Measurements from ENCODE around the gene SLIT2.

SLIT2 gene

DNA sequence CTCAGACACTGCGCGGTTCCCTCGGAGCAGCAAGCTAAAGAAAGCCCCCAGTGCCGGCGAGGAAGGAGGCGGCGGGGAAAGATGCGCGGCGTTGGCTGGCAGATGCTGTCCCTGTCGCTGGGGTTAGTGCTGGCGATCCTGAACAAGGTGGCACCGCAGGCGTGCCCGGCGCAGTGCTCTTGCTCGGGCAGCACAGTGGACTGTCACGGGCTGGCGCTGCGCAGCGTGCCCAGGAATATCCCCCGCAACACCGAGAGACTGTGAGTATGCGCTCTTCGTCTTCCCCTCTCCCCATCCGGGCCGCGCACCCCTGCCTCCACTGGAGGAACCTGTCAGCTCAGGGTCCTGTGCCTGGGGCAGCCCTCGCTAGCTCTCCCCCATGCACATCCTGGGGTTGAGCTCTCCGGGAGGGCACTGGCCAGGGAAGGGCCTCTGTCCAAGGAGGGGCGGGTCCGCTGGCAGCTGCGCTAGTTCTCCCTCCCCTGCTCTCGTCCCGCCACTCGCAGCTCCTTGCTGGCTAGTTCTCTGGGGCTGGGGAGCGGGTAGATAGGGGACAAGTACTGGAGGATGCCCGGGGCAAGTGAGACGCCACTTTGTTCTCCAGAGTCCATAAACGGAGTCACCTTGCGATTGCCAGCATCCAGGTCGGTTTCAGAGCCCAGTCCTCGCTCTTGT, 2.2 kb downstream of the SLIT2 start:
- H3K4me2 ChIP-seq (ENCODE audit: low read length) = peak overlapping the region; percentile 79
- H3K36me3 ChIP-seq (ENCODE audit: insufficient read depth, low read length) = no peaks in the 10 kb centered on the region
- peak overlapping the region; percentile 82 for H3K4me3 ChIP-seq (ENCODE audit: low read length)
- H3K27me3 ChIP-seq (ENCODE audit: control insufficient read depth, insufficient read depth, low read length) = no peaks in the 10 kb centered on the region
- peaks cover 51% of the 10 kb centered on the region for H3K4me1 ChIP-seq (ENCODE audit: control insufficient read depth, insufficient read depth, low read length)
- H3K9me3 ChIP-seq (replicated peaks; ENCODE audit: low read length) = no peaks in the 10 kb centered on the region
- peak overlapping the region; percentile 81 for H3K9ac ChIP-seq (ENCODE audit: low read depth, low read length)

DNA sequence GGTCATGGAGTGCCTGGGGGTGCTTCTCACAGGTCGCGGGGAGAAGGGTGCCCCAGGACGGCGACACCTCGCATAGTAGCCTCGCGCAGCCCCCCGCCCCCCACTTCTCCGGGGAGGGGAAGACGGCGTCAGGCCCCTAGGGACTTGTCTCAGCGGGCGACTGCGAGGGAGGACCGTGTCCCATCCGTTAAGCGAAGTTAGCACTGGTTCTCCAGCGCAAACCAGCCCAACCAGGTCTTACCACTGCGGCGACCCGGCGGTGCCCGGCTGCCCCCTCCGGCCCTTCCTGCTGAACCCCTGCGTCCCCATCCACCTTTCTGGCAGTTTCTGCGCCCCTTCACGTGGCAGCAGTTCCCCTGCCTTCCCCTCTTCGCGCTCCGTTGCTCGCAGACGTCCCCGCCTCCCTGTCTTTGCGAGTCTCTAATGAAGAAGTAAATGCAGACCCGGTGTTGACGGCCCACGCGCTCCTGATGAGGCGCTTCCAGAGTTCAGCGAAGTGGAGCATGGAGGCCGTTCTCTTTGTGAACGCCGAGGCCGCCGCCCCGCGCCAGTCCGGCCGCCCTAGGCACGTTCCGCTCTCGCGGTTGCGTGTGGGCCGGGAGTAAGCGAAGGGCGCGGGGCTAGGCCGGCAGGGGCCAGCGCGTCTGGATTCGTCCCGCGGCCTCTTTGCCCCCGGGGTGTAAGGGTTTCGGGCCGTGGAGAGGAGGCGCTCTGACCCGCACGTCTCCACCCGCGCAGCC, 3.0 kb downstream of the SLIT2 start:
- Histone ChIP-seq H3K4me1 (ENCODE audit: control insufficient read depth, insufficient read depth, low read length) (peaks cover 51% of the 10 kb centered on the region), H3K4me2 (ENCODE audit: low read length) (peak overlapping the region; percentile 79), H3K27me3 (ENCODE audit: control insufficient read depth, insufficient read depth, low read length) (no peaks in the 10 kb centered on the region), H3K9me3 (replicated peaks; ENCODE audit: low read length) (no peaks in the 10 kb centered on the region), H3K9ac (ENCODE audit: low read depth, low read length) (peak overlapping the region; percentile 81), H3K36me3 (ENCODE audit: insufficient read depth, low read length) (no peaks in the 10 kb centered on the region), H3K4me3 (ENCODE audit: low read length) (peak overlapping the region; percentile 82)

DNA sequence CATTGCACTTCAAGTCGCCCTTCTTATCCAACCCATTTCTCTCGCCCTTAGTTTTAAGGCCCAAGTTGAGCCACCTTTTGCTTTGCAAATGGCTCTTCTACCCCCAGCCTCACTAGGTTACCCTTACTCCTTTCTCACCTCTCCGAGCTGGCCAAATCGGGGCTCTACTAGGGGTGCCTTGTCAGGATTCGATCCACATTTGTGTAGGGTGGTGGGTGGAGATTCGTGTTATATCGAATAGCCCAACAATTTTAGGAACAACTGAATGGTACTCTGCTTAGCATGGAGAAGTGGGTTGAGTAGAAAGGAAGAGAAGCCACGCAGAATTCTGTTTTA, 3.5 kb downstream of the SLIT2 start:
- H3K4me1 ChIP-seq (ENCODE audit: control insufficient read depth, insufficient read depth, low read length) = peaks cover 51% of the 10 kb centered on the region
- peak overlapping the region; percentile 79 for H3K4me2 ChIP-seq (ENCODE audit: low read length)
- no peaks in the 10 kb centered on the region for H3K36me3 ChIP-seq (ENCODE audit: insufficient read depth, low read length)
- H3K4me3 ChIP-seq (ENCODE audit: low read length) = peak overlapping the region; percentile 82
- H3K9ac ChIP-seq (ENCODE audit: low read depth, low read length) = peak overlapping the region; percentile 81
- no peaks in the 10 kb centered on the region for H3K27me3 ChIP-seq (ENCODE audit: control insufficient read depth, insufficient read depth, low read length)
- no peaks in the 10 kb centered on the region for H3K9me3 ChIP-seq (replicated peaks; ENCODE audit: low read length)

DNA sequence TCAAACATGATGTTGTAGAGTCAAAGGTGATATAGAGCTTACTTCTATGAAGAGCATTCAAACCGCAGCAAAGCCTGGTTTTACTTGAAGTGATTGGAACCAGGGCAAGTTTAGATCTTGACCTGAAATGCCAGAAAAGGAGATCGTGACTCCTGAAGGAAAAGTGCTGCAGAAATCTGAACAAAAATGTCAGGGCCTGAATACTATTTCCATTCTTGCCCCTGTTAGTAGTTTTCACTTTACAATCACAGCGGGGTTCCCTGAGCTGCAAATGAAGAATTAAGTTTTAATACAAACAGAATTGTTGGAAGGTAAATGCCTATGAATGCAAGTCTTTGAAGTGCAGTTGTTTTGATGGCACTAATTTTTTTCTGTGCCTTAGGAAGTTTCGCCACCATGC, 4.1 kb downstream of the SLIT2 start:
- no peaks in the 10 kb centered on the region for H3K27me3 ChIP-seq (ENCODE audit: control insufficient read depth, insufficient read depth, low read length)
- peak overlapping the region; percentile 82 for H3K4me3 ChIP-seq (ENCODE audit: low read length)
- H3K4me1 ChIP-seq (ENCODE audit: control insufficient read depth, insufficient read depth, low read length) = peaks cover 51% of the 10 kb centered on the region
- peak overlapping the region; percentile 79 for H3K4me2 ChIP-seq (ENCODE audit: low read length)
- no peaks in the 10 kb centered on the region for H3K9me3 ChIP-seq (replicated peaks; ENCODE audit: low read length)
- H3K36me3 ChIP-seq (ENCODE audit: insufficient read depth, low read length) = no peaks in the 10 kb centered on the region
- H3K9ac ChIP-seq (ENCODE audit: low read depth, low read length) = peak overlapping the region; percentile 17

DNA sequence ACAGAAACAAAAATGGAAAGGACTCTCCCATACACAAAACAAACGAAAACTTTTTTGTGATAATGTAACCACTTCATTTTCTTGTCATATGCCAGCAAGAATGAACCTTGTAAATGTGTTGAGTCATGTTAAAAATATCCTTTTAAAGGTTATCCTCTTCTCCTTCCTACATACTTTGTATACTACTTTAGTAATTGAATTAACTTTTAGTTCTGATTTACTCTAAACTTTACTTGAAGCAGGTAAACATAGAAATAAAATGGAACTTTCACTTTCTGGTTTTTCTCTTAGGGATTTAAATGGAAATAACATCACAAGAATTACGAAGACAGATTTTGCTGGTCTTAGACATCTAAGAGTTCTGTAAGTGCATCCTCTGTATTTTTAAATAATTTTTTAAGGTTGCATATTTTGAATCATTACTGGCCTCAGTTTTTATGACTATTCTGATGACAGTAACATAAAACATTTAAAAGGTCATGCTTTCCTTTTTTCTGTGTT, 4.7 kb downstream of the SLIT2 start:
- Histone ChIP-seq H3K9me3 (replicated peaks; ENCODE audit: low read length) (no peaks in the 10 kb centered on the region), H3K36me3 (ENCODE audit: insufficient read depth, low read length) (no peaks in the 10 kb centered on the region), H3K27me3 (ENCODE audit: control insufficient read depth, insufficient read depth, low read length) (no peaks in the 10 kb centered on the region), H3K4me2 (ENCODE audit: low read length) (peak overlapping the region; percentile 79), H3K4me1 (ENCODE audit: control insufficient read depth, insufficient read depth, low read length) (peaks cover 45% of the 10 kb centered on the region), H3K9ac (ENCODE audit: low read depth, low read length) (peak overlapping the region; percentile 17), H3K4me3 (ENCODE audit: low read length) (peak overlapping the region; percentile 82)

DNA sequence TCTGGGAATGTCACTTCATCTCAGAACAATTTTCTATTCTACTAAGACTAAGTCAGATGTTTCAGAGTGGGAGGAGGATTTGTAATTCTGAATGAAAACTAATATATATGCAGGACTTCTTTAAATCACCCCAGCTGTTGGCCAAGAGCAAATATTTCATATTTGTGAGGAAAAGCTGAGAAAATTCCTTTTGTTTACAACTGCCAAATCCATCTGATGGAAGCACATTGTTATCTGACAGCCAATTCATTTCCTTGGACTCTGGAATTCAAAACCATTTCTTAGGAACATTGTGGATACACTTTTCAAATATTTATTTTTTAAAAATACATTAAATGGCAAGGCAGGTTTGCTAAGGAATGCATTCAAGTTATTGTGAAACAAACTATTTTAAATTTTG, 8.0 kb downstream of the SLIT2 start:
- Histone ChIP-seq H3K4me1 (ENCODE audit: control insufficient read depth, insufficient read depth, low read length) (peaks cover 30% of the 10 kb centered on the region), H3K4me3 (ENCODE audit: low read length) (no peak overlapping the region), H3K36me3 (ENCODE audit: insufficient read depth, low read length) (peaks cover 5% of the 10 kb centered on the region), H3K9me3 (replicated peaks; ENCODE audit: low read length) (no peaks in the 10 kb centered on the region), H3K27me3 (ENCODE audit: control insufficient read depth, insufficient read depth, low read length) (no peaks in the 10 kb centered on the region), H3K4me2 (ENCODE audit: low read length) (no peak overlapping the region), H3K9ac (ENCODE audit: low read depth, low read length) (no peak overlapping the region)

DNA sequence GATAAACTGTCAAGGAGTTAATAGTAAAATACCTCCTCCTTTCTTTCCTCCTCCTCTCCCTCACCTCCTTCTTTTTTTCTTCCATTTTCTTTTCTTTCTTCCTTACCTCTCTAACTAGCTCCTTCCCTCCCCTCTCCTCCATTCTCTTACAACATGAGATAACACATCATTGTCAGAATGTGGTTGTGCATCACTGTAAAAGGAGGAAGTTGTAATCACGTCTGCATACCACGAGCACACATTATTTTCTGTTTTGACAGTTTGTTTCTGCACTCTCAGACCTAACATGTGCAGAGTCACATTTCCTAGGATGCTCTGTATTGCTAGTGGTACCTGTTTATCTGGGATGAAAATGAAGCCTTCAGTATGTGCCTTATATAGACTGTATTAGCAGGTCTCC, 9.1 kb downstream of the SLIT2 start:
- Histone ChIP-seq H3K4me2 (ENCODE audit: low read length) (no peak overlapping the region), H3K4me3 (ENCODE audit: low read length) (no peak overlapping the region), H3K9ac (ENCODE audit: low read depth, low read length) (no peak overlapping the region), H3K9me3 (replicated peaks; ENCODE audit: low read length) (no peaks in the 10 kb centered on the region), H3K27me3 (ENCODE audit: control insufficient read depth, insufficient read depth, low read length) (no peaks in the 10 kb centered on the region), H3K36me3 (ENCODE audit: insufficient read depth, low read length) (peaks cover 7% of the 10 kb centered on the region), H3K4me1 (ENCODE audit: control insufficient read depth, insufficient read depth, low read length) (peaks cover 19% of the 10 kb centered on the region)

DNA sequence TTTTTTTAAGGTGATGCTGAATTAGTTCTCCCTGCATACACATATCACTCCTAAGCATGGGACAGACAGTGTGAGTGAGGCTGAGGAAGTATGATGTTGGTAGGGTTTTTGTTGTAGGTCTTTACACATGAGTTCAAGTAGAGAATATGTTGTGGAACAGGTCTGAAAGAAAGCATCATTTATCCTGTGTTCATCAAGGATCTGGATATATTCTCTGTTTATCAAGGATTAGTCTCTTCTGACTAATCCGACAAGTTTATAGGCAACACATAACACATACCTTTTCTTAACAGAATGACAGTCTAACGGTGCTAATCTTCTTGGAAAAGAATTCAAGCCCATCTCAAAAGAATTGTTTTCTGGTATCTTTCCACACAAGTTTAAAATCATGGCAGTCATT, 10.5 kb downstream of the SLIT2 start:
- Histone ChIP-seq H3K4me1 (ENCODE audit: control insufficient read depth, insufficient read depth, low read length) (peaks cover 10% of the 10 kb centered on the region), H3K9me3 (replicated peaks; ENCODE audit: low read length) (no peaks in the 10 kb centered on the region), H3K27me3 (ENCODE audit: control insufficient read depth, insufficient read depth, low read length) (no peaks in the 10 kb centered on the region), H3K4me3 (ENCODE audit: low read length) (no peak overlapping the region), H3K4me2 (ENCODE audit: low read length) (no peak overlapping the region), H3K36me3 (ENCODE audit: insufficient read depth, low read length) (peaks cover 12% of the 10 kb centered on the region), H3K9ac (ENCODE audit: low read depth, low read length) (no peak overlapping the region)

DNA sequence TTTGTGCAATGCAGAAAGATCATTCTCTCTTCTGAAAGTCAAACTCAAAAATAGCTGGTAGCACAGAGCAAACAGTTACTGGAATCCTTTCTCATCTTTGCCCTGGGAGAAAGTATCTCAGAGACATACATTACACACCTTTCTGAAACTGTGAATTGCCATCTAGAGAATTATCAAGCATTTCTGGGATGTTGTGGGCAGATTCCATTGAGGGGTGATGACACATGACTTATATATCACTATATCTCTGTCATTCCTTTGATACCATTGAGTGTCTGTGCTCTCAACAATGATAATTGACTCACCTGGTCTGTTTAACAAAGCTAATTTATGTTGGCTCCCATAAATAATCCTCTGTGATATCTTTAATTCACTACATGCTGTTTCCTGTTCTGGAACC, 13.0 kb downstream of the SLIT2 start:
- H3K36me3 ChIP-seq (ENCODE audit: insufficient read depth, low read length) = peaks cover 18% of the 10 kb centered on the region
- no peaks in the 10 kb centered on the region for H3K4me1 ChIP-seq (ENCODE audit: control insufficient read depth, insufficient read depth, low read length)
- H3K4me3 ChIP-seq (ENCODE audit: low read length) = no peak overlapping the region
- no peak overlapping the region for H3K4me2 ChIP-seq (ENCODE audit: low read length)
- no peaks in the 10 kb centered on the region for H3K27me3 ChIP-seq (ENCODE audit: control insufficient read depth, insufficient read depth, low read length)
- H3K9ac ChIP-seq (ENCODE audit: low read depth, low read length) = no peak overlapping the region
- H3K9me3 ChIP-seq (replicated peaks; ENCODE audit: low read length) = no peaks in the 10 kb centered on the region

DNA sequence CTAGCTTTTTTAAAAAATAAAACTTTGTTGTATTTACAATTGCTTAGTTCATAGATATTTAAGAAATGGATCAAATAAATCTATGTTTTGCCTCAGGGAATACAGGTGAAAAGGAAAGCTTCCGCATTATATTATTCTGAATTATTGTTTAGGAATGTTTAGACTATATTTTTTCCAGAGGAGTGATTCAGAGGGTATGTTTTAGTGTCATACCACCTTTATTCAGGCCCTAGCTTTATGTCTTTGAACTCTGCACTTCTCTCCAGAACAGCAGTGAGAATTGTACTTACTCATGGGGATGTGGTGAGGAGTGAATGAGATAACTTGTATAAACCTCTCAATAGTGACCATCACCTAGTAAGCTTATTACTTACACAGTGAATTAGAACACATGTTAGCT, 14.0 kb downstream of the SLIT2 start:
- peaks cover 18% of the 10 kb centered on the region for H3K36me3 ChIP-seq (ENCODE audit: insufficient read depth, low read length)
- no peak overlapping the region for H3K9ac ChIP-seq (ENCODE audit: low read depth, low read length)
- H3K27me3 ChIP-seq (ENCODE audit: control insufficient read depth, insufficient read depth, low read length) = no peaks in the 10 kb centered on the region
- H3K4me3 ChIP-seq (ENCODE audit: low read length) = no peak overlapping the region
- no peaks in the 10 kb centered on the region for H3K9me3 ChIP-seq (replicated peaks; ENCODE audit: low read length)
- H3K4me1 ChIP-seq (ENCODE audit: control insufficient read depth, insufficient read depth, low read length) = no peaks in the 10 kb centered on the region
- no peak overlapping the region for H3K4me2 ChIP-seq (ENCODE audit: low read length)

DNA sequence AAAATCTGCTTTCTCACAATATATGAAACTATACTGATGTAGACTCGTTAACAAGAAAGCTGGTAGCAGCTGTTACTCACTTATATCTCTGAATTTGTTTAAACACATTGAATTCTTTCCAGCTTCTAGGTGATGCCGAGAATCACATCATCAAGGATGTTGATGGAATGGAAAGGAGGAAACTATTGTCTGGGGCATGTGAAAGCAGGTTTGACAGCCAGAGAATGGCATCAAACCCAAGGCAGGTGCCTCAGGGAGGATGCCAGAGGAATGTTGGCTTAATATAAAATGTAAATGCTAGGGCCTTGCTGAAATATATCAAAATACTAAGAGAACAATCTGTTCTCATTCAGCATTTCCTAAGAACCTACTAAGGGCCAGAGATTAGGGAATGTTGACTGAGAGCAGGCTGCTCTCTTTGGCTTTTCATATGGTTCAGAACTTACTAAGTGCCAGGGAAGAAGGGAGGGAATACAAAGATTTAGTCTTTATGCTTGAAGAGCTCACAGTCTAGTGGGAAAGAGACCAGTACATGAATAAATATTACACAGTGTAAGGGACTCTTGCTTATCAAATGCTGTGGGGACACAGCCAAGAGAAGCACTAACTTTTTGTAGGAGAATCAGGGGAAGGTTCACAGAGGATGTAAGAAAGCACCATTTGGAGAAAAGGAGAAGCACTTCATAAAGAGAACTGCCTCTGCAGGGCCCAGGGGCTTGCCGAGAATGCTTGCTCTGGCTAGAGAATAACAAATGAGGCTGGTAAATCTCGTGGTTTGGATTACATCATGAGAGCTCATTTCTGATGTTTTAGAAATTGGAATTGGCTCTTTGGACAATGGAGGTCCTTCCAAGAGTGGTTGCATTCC, 14.7 kb downstream of the SLIT2 start:
- H3K9me3 ChIP-seq (replicated peaks; ENCODE audit: low read length) = no peaks in the 10 kb centered on the region
- no peak overlapping the region for H3K4me2 ChIP-seq (ENCODE audit: low read length)
- no peaks in the 10 kb centered on the region for H3K4me1 ChIP-seq (ENCODE audit: control insufficient read depth, insufficient read depth, low read length)
- no peaks in the 10 kb centered on the region for H3K27me3 ChIP-seq (ENCODE audit: control insufficient read depth, insufficient read depth, low read length)
- no peak overlapping the region for H3K9ac ChIP-seq (ENCODE audit: low read depth, low read length)
- H3K36me3 ChIP-seq (ENCODE audit: insufficient read depth, low read length) = peaks cover 18% of the 10 kb centered on the region
- H3K4me3 ChIP-seq (ENCODE audit: low read length) = no peak overlapping the region

Measured in skeletal muscle satellite cell (primary cell).